ENCODE results near the gene KCNAB1.

- TF ChIP-seq CTCF (conservative IDR thresholded peaks at IDR 0.05) (no peak), EZH2 (IDR thresholded peaks at IDR 0.05; ENCODE audit: low read depth) (no peak)
These were observed 126.8 kb downstream of the KCNAB1 start for GRCh38 chr3:156246961-156247725.

Data from PC-9 (cell line).